GM21825 (cell line): ENCODE data around the gene ILKAP.

ENCODE experiments used
- ATAC-seq: cut with Tn5 transposase; IDR thresholded peaks from one replicate; pipeline ENCODE4 v1.9.1; 2021; ENCODE audit warnings: mild to moderate bottlenecking, moderate library complexity; ENCODE audit not compliant: unreplicated experiment

Gene ILKAP

GRCh38 chr2:238138331-238139195 lies 64.9 kb downstream of the ILKAP start, which contains the start of gene KLHL30:
Gene KLHL30, plus strand, starts transcription at chr2:238138668. Its CDS starts 2,087 bp downstream, at chr2:238140755.
- ATAC-seq: no peak

- no peak for ATAC-seq
These were observed 65.6 kb downstream of the ILKAP start for GRCh38 chr2:238137885-238138284.

- no peak for ATAC-seq
These were observed 66.5 kb downstream of the ILKAP start for GRCh38 chr2:238136820-238137537.

- ATAC-seq: no peak
These were observed 67.8 kb downstream of the ILKAP start for GRCh38 chr2:238135601-238136150.

GRCh38 chr2:238134393-238134785 lies 69.1 kb downstream of the ILKAP start:
- no peak for ATAC-seq

GRCh38 chr2:238133499-238134392 lies 69.7 kb downstream of the ILKAP start:
- ATAC-seq: no peak

GRCh38 chr2:238132463-238133450 lies 70.7 kb downstream of the ILKAP start:
- ATAC-seq: no peak

GRCh38 chr2:238131761-238132462 lies 71.6 kb downstream of the ILKAP start:
- no peak for ATAC-seq

GRCh38 chr2:238130696-238131628 lies 72.5 kb downstream of the ILKAP start:
- ATAC-seq: no peak

GRCh38 chr2:238130111-238130695 lies 73.3 kb downstream of the ILKAP start:
- ATAC-seq: no peak

- ATAC-seq: no peak
These were observed 74.1 kb downstream of the ILKAP start for GRCh38 chr2:238129166-238130010.

- ATAC-seq: no peak
These were observed 74.9 kb downstream of the ILKAP start for GRCh38 chr2:238128534-238129001.

- ATAC-seq: no peak
These were observed 75.4 kb downstream of the ILKAP start for GRCh38 chr2:238128061-238128440.

GRCh38 chr2:238127165-238128060 lies 76.1 kb downstream of the ILKAP start:
- ATAC-seq: peak; percentile 62

- no peak for ATAC-seq
These were observed 76.7 kb downstream of the ILKAP start for GRCh38 chr2:238126775-238127164.
